DMS53 (cell line): ENCODE results near the gene MAML2.

Experiments
- DNase-seq: peaks from one replicate; lab custom pipeline; 2025; lab: John Stamatoyannopoulos, UW

The MAML2 gene

GRCh38 chr11:96211436-96211835 is 131.6 kb downstream of the MAML2 start:
- no peak for DNase-seq

DNA sequence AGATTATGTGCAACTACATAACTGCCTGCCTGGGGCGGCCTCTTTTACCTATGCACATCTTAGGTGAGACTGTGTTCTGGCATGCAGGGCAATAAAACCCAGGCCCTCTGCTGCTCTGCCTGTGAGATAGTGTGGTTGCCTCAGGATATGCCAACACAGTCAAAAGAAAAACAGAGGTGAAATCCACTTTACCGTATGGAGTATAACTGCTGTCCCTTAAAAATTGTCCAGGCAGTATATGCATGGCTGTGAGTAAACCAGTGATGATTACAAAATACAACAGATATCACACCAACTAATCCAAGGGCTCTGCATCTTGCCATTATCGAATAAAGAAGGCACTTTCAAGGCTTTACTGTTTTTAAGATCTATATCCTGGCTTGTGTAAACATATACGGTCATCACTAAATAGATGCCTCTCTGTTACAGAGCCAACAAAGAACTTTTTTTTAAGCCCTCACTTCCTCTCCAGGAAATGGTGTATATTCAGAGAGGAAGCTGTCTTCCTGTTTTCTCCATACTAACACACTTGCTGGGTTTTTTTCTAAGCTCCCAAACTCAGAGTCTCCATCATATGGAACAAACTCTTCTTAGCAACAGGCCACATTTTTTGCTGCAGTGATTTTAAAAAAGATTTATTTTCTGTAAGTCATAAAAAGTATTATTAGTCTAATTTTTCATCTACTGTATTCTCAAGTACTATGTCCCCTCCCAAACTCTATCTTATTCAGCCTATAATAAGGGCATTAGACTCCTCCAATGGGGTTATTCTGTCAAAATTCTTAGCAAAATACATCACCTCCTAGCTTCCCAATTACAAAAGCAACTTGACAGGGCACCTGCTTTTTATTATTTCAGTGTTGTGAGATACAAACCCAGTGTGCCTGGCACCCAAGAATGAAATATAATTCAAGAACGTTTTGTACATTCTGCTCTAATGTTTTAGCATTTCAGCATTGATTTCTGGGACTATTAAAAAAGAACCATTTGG is 135.2 kb downstream of the MAML2 start:
- peak; percentile 71 for DNase-seq

DNA sequence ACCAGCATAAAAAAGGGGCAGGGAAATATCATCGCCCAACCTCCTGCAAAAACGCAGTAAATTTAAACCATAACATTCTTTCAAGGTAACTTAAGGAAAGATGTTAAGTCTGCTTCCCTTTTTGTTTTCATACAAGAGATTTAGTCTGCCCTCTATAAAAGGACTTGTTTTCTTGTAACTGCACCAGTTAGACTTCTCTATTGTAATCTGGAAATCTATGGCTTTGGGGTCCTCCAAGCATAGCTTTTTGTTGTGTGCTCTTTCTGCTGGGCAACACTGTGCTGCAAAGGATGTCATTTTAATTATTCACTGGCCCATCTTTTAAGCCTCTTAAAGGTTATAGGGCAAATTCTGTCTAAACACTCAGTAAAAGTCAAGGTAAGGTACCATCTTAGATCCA is 136.0 kb downstream of the MAML2 start:
- DNase-seq: no peak

DNA sequence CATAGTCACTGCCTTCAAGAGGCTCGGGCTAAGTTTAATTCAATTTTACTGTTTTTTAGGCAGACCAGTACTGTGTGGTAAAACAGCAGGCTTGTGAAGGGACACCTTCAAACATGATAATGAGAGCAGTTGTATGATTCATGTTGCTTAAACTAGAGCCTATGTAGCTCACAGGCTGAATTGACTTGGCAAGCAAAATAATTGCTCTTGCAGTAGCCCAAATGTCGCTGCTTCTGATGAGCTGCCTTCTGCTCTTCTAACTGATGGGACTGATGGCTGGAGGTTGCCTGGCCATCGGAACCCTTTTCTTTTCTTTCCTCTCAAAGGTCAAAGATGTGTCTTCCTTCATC is 137.6 kb downstream of the MAML2 start:
- no peak for DNase-seq

DNA sequence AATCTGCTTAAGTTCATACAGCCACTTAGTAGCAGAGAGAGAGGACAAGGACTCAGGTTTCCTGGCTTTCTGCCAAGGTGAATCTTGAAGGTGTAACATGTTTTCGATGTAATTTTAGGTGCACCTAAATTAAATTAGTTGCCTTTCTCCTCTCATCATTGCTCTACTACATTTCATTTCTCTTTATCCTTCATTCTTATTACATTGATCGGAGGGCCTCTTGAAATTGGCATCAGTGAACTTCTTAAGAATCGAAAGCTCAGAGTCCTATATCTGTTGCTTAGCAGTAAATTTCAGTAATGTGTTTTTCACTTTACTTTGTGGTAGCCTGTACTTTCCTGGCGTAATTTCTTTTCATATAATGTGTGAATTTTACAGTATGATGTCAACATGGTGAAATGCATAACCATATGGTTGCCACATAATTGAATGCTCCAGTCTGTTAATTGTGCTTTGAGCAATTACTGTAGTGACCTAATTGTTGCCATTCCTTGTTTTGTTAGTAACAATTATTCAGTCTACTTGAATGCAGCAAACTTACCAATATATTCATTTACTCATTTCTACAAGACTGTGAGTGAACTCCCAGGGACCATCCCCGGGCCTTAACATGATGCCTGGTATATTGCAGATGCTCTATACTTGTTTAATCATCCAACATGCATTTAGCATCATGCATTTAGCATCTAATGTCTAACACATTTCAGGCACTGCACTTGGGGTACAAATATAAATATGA is 138.1 kb downstream of the MAML2 start:
- no peak for DNase-seq

DNA sequence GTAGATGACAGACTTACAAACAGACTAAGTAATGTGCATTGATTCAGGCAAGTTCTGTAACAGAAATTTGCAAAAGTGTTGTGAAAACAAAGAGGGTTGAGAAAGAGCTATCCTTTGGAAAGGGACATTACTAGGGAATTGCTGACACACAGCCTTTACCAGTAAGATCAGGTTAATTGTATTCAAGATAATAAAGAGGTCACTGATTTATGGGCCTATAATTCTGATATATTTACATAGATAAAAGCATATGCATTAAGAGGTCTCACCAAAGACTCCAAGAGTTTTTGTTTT is 138.7 kb downstream of the MAML2 start:
- no peak for DNase-seq

- no peak for DNase-seq
These were observed 139.2 kb downstream of the MAML2 start for GRCh38 chr11:96203567-96204365.

DNA sequence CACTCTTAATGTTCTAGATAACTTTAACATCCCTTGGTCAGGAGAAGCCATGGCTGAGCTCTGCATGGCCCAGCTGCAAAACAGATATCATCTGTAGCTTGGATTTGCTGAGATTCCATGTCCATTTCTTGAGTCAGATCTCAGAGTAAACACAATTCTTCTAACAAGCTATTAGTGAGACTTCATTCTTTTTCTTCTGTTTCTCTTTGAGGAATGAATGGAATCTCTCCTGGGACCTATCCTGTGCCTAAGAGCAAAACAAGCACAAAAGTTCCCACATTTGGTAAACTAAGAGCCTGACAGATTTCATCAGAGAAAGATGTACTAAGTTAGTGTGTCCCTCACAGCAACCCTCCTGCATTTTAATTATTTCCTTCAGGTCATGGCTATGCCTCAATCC is 142.8 kb downstream of the MAML2 start:
- DNase-seq: no peak

GRCh38 chr11:96199563-96200025 is 143.4 kb downstream of the MAML2 start:
- no peak for DNase-seq

DNA sequence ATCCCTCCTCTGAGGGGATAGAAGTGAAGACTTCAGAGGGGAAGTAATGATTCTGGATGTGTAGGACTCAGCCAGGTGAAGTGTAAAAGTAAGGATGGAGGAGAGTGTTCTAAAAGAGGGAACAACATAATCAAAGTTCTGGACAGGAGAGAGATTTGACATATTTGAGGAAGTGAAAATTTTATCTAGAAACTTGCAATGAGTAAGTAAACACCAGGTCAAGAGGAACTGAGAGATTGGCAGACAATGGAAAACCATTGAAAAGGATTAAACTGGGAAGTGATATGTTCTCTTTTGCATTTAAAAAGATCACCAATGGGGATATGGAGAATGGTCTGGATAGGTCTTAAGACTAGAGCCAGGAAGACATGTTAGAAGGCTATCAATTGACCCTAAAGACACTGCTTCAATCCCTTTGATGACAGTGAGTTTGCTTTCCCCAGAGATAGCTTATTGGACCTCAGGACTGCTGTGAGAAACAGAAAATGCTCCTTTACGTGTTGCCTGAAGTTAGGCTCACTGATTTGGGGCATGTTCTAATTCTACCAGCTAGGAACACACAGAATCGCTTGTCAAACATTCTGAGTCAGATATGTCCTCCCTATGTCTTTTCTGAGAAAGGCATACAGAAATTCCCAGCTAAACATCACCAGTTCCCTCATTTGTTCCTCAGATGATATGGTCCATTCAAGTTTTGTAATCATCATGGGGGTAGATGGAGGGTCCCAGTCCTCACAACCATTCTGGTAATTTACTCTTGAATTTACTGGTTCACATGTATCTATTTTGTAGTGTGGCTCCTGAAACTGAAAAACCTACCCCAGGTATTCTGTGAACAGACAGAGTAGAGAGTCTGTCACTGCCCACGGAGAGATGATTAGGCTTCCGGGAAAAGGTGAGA is 144.9 kb downstream of the MAML2 start:
- DNase-seq: no peak

DNA sequence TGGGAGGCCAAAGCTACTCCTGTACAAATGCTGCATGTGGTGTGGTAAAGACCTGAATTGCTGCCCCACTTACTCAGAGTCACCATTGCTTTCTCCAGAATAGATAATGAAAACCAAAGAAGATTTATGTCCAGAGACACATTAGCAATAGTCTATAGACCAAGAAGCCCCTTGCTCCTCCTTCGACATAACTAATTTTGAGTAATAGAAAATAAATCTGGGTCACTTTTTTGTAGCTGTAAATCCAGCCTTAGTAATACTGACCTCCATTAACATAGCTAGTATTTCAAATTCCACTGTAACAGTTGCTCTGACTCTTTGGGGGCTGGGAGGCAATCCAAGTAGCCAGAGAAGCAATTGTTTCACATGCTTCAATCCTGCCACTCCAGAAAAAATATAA is 145.9 kb downstream of the MAML2 start:
- no peak for DNase-seq

GRCh38 chr11:96196181-96196662 is 146.8 kb downstream of the MAML2 start:
- no peak for DNase-seq

DNA sequence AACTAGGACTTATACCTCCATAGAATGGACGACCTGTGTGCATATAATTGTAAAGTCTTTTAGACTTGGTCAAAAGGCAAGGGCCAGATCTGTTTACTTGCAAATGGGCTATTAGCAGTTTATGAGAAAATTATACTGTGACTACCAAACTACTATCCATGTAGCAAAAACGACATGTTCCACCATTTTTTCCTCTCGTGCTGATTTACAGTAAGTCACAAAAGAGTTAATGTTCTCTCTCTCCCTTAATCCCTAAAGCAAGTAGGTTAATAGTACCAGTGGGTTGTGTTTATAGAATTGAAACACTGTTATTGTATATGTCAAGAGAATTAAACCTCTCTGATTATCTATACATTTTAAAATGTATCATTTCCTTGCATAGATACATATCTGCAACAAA is 147.3 kb downstream of the MAML2 start:
- DNase-seq: no peak

DNA sequence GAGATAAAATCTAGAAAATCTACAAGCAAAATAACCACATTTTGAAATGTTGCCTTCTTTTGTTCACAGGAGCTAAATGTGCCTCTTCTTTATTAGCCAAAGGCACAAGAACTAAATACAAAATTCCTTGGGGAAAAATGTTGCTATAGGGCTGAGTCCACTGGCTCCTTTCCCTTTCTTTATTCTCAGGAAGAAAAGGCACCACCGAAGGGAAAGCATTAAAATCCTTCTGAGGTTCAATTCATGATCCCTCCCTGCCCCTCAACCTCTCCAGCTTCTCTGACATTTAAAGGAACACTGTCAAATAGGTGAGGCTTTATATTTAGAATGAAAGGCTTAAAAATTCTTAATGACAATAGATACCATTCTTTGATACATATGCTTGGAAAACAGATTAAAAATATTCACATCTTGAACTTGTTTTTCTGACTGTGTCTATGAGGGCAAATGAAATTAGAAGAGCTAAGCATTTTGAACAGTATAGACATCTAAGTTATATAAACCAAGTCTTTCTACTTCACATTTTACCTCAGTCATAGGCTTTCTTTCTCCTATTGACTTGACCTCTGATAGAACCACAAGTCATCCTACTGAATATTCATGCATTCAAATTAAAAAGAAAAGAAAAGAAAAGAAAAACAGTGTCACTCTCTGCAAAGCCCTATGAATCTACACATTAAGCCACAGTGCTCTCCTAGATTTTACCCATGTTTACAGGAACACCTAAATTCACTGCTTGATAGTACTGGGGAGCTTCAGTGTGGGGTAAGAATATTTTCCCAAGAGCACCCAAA is 148.2 kb downstream of the MAML2 start:
- DNase-seq: no peak

GRCh38 chr11:96193745-96194443 is 149.1 kb downstream of the MAML2 start:
- no peak for DNase-seq

GRCh38 chr11:96191752-96192151 is 151.2 kb downstream of the MAML2 start:
- DNase-seq: no peak

DNA sequence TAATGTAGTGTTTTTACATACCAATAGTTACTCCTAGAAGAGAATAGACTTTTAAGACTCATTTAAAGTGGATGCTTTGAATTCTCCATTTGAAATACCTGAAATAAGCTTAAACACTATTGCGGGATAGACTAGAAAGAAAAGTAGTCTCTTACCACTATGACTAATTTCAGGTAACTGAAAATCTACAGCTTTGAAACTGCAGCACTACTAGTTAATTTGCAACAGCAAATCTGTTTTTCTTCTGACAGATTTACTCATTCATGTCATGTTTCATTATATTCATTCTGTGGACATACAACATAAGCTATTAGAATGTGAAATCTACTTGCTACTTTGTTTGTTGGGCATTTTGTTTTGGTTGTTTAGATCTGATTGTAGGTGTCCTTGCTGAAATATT is 153.6 kb downstream of the MAML2 start:
- no peak for DNase-seq

- no peak for DNase-seq
These were observed 154.6 kb downstream of the MAML2 start for GRCh38 chr11:96188243-96189006.

- DNase-seq: no peak
These were observed 155.2 kb downstream of the MAML2 start for GRCh38 chr11:96187822-96188221.
